Gastrocnemius medialis (tissue), 4 donors: ENCODE measurements around the gene HSPA2. TPM values are rescaled to one million over a fixed set of nuclear protein-coding genes. Genes with fewer than 3 reads are reported as not detected.
A peak's percentile ranks its signal among the peaks of the same experiment; 100 is the strongest.

Source experiments
- ATAC-seq, 2 donors: fragments of 150-250 bp; one replicate each; pipeline ENCODE4 v1.9.1; 2016
- DNase-seq, 2 donors: peaks; one replicate each; pipeline ENCODE4 v3.0.0-alpha.2; 2019
- H3K27ac ChIP-seq, 4 donors: fragments of 200-600 bp; sonication (generic); 1 replicate in 1 of 4; 2 replicates in 3 of 4; pipeline ENCODE4 v1.5.1; 2016 to 2018; ENCODE audit warnings: mild to moderate bottlenecking in 2 of 4, moderate library complexity in 1 of 4
- H3K27me3 ChIP-seq, 3 donors: fragments of 200-600 bp; sonication (generic) in 2 of 3; 1 replicate in 1 of 3; 2 replicates in 2 of 3; pipeline versions ENCODE4 v1.5.1 to v1.6.0; 2016 to 2019; ENCODE audit warnings: mild to moderate bottlenecking in 1 of 3, moderate library complexity in 1 of 3
- H3K36me3 ChIP-seq, 2 donors: fragments of 200-600 bp; sonication (generic) in 1 of 2; one replicate each; pipeline ENCODE4 v1.5.1; 2017 to 2018
- H3K4me1 ChIP-seq, 2 donors: fragments of 200-600 bp; sonication (generic) in 1 of 2; one replicate each; pipeline ENCODE4 v1.5.1; 2016 to 2017; ENCODE audit warnings: mild to moderate bottlenecking in 2 of 2
- H3K4me3 ChIP-seq, 4 donors: fragments of 200-600 bp; sonication (generic) in 3 of 4; 1 replicate in 1 of 4; 2 replicates in 3 of 4; pipeline ENCODE4 v1.5.1; 2016 to 2019; ENCODE audit warnings: mild to moderate bottlenecking in 2 of 4
- H3K9me3 ChIP-seq, 3 donors: fragments of 200-600 bp; sonication (generic) in 2 of 3; 1 replicate in 1 of 3; 2 replicates in 2 of 3; pipeline ENCODE4 v1.5.1; 2016 to 2019
- CTCF ChIP-seq, 5 experiments: fragments of 450-650 bp in 3 of 5; fragments of 200-600 bp in 2 of 5; sonication (generic) in 2 of 5; IDR thresholded peaks in 4 of 5; conservative IDR thresholded peaks in 1 of 5; 1 replicate in 4 of 5; 2 replicates in 1 of 5; pipeline ENCODE4 v1.5.1; 2016 to 2019; ENCODE audit warnings: antibody characterized with exemption in 5 of 5, mild to moderate bottlenecking in 3 of 5, moderate library complexity in 3 of 5
- POLR2A ChIP-seq, 2 donors: fragments of 450-650 bp; IDR thresholded peaks; one replicate each; pipeline ENCODE4 v1.6.1; 2017; ENCODE audit warnings: antibody characterized with exemption in 2 of 2, mild to moderate bottlenecking in 2 of 2, moderate library complexity in 2 of 2
- in situ Hi-C, 4 donors: fragments of 200-750 bp; cut with MboI; loops; one replicate each; pipeline versions ENCODE4 v1.15.0 to v1.8.0; 2017; ENCODE audit warnings: low sequenced_read_pairs in 4 of 4
- intact Hi-C: fragments of 100-400 bp; cut with DNase I; formaldehyde crosslinking; loops from one replicate; pipeline ENCODE4 v1.15.1; 2023; ENCODE audit warnings: low total_unique reads
- total RNA-seq, 4 donors: library from RNA; depleted of rRNA; stranded (reverse); fragments of >200 nt; gene quantifications; one replicate each; pipeline versions ENCODE4 v1.1.0 to v1.2.3, GENCODE V29; 2016

HSPA2 gene
- total RNA-seq, 4 donors from 2014 or later = 69.6 to 113 (median 96.4) TPM

GRCh38 chr14:64572386-64573104 lies 32.0 kb downstream of the HSPA2 start:
- Histone ChIP-seq H3K4me3 (no peak overlapping the region), H3K9me3 (no peaks in the 10 kb centered on the region), H3K36me3 (no peaks in the 10 kb centered on the region), H3K27me3 (no peaks in the 10 kb centered on the region), H3K4me1 (peaks cover 50 to 66% of the 10 kb centered on the region in 2 donors), H3K27ac (peak overlapping the region; percentile 81 to 92 (median 86))
- TF ChIP-seq CTCF (IDR thresholded peaks at IDR 0.05 in 4 of 5, conservative IDR thresholded peaks at IDR 0.05 in 1 of 5) (no peak), POLR2A (IDR thresholded peaks at IDR 0.05) (no peak)
- DNase-seq (no peak), ATAC-seq (no peak)
- intact Hi-C loops = loop anchor here (5.0 kb wide), 2 partner anchors 65 kb away; no protein-coding TSS in a partner anchor
- in situ Hi-C loops = no loop called here

GRCh38 chr14:64573109-64573508 lies 32.6 kb downstream of the HSPA2 start:
- in situ Hi-C loops = no loop called here
- H3K27me3 ChIP-seq = no peaks in the 10 kb centered on the region
- intact Hi-C loops = loop anchor here (5.0 kb wide), 2 partner anchors 64 to 66 kb away; no protein-coding TSS in a partner anchor
- peak overlapping the region; percentile 81 to 92 (median 86) for H3K27ac ChIP-seq
- DNase-seq (no peak), ATAC-seq (peak; percentile 9 to 21)
- H3K9me3 ChIP-seq = no peaks in the 10 kb centered on the region
- H3K4me1 ChIP-seq = peaks cover 50 to 64% of the 10 kb centered on the region in 2 donors
- H3K36me3 ChIP-seq = no peaks in the 10 kb centered on the region
- TF ChIP-seq CTCF (IDR thresholded peaks at IDR 0.05 in 4 of 5, conservative IDR thresholded peaks at IDR 0.05 in 1 of 5) (no peak), POLR2A (IDR thresholded peaks at IDR 0.05) (no peak)
- no peak overlapping the region for H3K4me3 ChIP-seq

GRCh38 chr14:64574371-64575107 lies 34.0 kb downstream of the HSPA2 start:
- H3K27me3 ChIP-seq = no peaks in the 10 kb centered on the region
- ATAC-seq (peak; percentile 89 to 91), DNase-seq (peak; percentile 49 to 87)
- peak overlapping the region; percentile 81 to 92 (median 86) for H3K27ac ChIP-seq
- intact Hi-C loops (loop anchor here (1.0 to 5.0 kb wide), 3 partner anchors 34 to 67 kb away; partner anchors contain the start of gene HSPA2), in situ Hi-C loops (no loop called here)
- TF ChIP-seq CTCF (IDR thresholded peaks at IDR 0.05 in 4 of 5, conservative IDR thresholded peaks at IDR 0.05 in 1 of 5) (no peak), POLR2A (IDR thresholded peaks at IDR 0.05) (no peak)
- H3K9me3 ChIP-seq = no peaks in the 10 kb centered on the region
- peak overlapping the region in 2 of 4 donors; percentile 8 to 11 for H3K4me3 ChIP-seq
- H3K36me3 ChIP-seq = no peaks in the 10 kb centered on the region
- peaks cover 36 to 49% of the 10 kb centered on the region in 2 donors for H3K4me1 ChIP-seq

- TF ChIP-seq CTCF (IDR thresholded peaks at IDR 0.05 in 4 of 5, conservative IDR thresholded peaks at IDR 0.05 in 1 of 5) = no peak
- H3K36me3 ChIP-seq = no peaks in the 10 kb centered on the region
- ATAC-seq = no peak
- no peaks in the 10 kb centered on the region for H3K27me3 ChIP-seq
- in situ Hi-C loops (no loop called here), intact Hi-C loops (no loop called here)
- DNase-seq = no peak
- no peaks in the 10 kb centered on the region for H3K9me3 ChIP-seq
- peak overlapping the region in 2 of 4 donors; percentile 15 to 23 for H3K27ac ChIP-seq
- no peak overlapping the region for H3K4me3 ChIP-seq
- H3K4me1 ChIP-seq = peaks cover 39 to 41% of the 10 kb centered on the region in 2 donors
Observed at GRCh38 chr14:64577211-64577610, 36.7 kb downstream of the HSPA2 start.
